NCI-H2107 treated with DMSO at 0.1 percent for 48 hours (cell line): ENCODE measurements around the gene MASP2.
"Not testable (repeated sequence)": the region's sequence is repeated elsewhere in the genome, so short reads cannot be mapped to it uniquely, and the experiment has no call there.

Experiments
- DNase-seq: peaks from one replicate; lab custom pipeline; 2025; ENCODE audit not compliant: unreplicated experiment; lab: John Stamatoyannopoulos, UW

The MASP2 gene

GRCh38 chr1:11058595-11059154 lies 11.6 kb upstream of the MASP2 start:
- peak; percentile 68 for DNase-seq

- no peak for DNase-seq
Measured at GRCh38 chr1:11058026-11058425, 11.0 kb upstream of the MASP2 start.

GRCh38 chr1:11057477-11057876 lies 10.4 kb upstream of the MASP2 start:
- DNase-seq, result no peak

GRCh38 chr1:11056504-11056903 lies 9.5 kb upstream of the MASP2 start:
- DNase-seq, result no peak

DNA sequence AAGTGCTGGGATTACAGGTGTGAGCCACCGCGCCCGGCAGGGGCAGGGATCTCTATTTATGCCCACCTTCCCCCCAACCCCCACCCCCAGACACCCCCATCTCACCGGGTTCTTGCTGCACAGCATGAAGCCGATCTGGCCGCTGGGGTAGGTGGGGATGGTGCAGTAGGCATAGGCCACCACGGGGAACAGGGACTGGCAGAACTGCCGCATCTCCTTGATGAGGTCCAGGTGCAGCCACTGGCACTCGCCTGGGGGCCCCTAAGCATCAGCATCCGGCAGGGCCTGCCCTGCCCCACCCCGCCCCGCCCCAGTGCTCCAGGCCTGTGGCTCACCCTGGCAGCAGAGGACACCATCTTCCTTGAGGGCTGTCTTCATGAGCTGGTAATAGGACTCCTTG lies 8.6 kb upstream of the MASP2 start:
- DNase-seq, result no peak

DNA sequence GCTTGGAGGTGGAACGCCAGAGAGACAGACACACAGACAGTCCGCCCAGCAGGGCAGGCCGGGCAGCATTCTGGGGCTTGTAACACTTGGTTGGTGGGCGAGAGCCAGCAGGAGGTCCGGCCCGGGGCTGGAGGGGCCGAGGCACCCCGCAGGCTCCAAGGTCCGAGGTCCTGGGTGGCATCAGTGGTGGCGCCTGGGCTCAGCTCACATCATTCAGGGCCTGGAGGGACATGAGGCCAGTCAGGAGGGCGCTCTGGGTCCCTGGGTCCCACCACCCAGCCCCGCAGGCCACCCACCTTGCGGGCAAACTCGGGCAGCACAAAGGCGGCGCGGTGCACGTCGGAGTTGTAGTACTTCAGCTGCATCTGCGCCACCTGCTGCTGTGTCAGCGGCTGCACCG lies 7.6 kb upstream of the MASP2 start:
- no peak for DNase-seq

GRCh38 chr1:11054181-11054580 lies 7.1 kb upstream of the MASP2 start:
- no peak for DNase-seq

- no peak for DNase-seq
Measured at GRCh38 chr1:11053758-11054137, 6.7 kb upstream of the MASP2 start.

- peak; percentile 66 for DNase-seq
Measured at GRCh38 chr1:11052839-11053757, 6.1 kb upstream of the MASP2 start.

- no peak for DNase-seq
Measured at GRCh38 chr1:11051781-11052511, 4.9 kb upstream of the MASP2 start.

DNA sequence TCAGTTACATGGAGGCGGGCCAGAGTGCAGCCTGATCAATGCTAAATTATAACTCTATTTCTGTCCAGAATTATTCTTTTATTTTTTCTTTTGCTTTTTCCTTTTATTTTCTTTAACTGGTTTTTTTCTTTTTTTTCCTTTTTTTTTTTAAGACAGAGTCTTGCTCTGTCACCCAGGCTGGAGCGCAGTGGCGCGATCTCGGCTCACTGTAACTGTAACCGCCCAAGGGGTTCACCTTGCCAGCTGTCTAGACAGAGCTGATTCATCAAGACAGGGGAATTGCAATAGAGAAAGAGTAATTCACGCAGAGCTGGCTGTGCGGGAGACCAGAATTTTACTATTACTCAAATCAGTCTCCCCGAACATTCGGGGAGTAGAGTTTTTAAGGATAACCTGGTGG lies 4.1 kb upstream of the MASP2 start:
- not testable (repeated sequence) for DNase-seq

- DNase-seq, result no peak
Measured at GRCh38 chr1:11046270-11046566, 821 bp downstream of the MASP2 start.

GRCh38 chr1:11045428-11046269 lies 1.4 kb downstream of the MASP2 start:
- no peak for DNase-seq

DNA sequence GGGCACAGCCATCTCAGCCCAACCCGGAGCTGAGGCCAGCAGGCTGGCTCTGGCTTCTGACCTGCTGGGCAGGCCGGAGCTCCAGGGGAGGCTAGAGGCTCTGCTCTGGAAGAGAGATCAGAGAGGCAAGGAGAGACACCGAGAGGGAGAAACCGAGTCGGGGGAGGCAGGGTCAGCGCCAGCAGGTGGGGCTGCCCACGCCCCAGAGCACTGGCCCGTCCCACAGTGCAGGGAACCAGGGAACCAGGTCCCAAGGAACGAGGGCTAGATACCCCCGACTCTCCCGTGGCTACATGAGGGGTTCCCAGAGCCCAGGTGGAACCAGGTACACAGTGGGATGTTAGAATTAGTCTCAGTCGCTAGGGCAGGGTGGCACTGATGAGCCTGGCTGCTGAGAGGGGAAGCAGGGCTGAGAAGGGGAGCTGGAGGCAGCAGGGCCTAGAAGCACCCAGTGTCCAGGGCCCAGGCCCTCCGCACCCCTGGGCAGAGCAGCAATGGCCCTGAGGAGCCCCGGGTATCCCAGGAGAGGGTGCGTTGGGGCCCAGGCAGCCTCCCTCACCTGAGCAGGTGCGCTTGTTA lies 2.1 kb downstream of the MASP2 start:
- no peak for DNase-seq

DNA sequence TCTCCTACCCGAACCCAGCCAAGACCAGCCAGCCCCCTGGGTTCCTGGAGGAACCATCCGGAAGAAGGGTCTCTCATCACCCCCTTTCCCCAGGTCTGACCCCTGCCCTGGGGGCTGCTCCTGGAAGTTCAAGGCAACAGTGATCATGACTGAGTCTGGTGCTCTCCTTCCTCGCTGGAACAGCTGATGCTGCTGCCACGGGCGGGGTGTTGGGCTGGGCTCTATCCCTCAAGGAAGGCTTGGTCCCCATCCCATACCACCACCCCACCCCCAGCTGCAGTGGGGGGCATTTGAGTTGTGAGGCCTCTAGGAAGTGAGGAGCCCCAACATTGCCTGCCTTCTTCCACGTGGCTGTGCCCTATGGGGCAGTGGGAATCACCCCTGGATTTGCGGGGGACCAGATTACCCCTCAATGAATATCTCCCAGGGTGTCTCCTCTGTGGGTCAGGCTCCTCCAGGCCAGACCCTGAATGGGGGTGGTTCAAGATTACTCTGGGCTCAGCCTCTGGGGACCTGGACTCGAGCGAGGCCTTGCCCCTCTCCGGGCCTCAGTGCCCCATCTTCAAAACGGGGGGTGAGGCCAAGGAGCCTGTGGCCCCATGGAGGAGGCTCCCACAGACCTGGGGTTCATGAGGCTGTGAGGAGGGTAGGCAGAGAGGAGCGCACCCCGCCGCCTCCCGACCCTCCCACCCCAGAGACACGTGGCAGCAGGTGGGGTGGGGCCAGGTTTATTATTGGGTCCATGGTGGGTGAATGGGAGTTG lies 2.8 kb downstream of the MASP2 start:
- DNase-seq, result no peak

DNA sequence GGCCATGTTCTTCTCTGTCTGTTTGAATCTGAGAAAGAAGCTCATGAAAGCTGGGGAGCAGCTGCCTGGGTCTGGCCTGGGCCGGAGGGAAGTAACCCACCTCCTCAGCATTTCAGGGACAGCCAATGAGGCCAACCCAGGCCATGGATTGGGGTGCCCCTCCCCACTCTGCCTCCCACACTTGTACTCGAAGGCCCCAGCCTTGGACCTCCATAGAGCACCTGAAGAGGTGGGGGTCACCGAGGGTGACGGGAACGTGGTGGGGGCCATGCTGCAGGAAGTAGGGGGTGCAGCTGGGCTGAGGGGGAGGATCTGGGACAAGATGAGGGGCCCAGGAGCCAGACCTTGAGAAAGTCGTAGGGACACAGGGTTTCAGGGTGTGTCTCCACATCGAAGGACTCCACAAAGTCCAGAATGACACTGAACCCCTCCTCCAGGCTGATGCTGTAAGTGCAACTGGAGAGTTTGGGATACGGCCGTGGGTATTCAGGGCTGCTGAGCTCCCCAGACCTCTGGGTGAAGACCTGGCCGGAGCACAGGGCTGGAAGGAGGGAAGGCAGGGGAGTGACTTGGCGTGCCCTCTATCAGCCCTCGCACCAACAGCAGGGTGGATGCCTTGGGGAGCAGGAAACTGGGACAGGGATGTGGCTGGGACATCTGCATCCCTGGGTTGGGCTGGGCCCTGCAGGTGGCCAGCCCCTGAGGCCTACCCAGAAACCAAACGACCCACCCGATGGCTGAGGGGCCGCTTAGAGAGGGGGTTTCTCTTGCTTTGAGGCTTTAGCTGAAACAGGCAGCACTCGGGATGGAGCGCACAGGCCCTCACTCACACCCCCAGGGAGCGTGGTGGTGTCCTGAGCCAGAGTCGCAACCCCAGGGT lies 3.8 kb downstream of the MASP2 start:
- no peak for DNase-seq

GRCh38 chr1:11042065-11042464 lies 5.0 kb downstream of the MASP2 start:
- DNase-seq, result no peak

DNA sequence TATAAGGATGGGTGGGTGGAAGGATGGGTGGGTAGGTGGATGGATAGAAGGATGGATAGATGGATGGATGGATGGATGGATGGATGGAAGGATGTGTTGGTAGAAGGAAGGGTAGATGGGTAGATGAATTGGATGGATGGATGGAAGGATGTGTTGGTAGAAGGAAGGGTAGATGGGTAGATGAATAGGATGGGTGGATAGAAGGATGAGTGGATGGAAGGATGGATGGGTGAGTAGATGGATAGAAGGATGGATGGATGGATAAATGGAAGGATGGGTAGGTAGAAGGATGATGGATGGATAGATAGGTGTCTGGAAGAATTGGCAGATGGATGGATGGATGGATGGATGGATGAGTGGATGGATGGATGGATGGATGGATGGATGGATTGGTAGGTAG lies 6.0 kb downstream of the MASP2 start:
- DNase-seq, result no peak

- not testable (repeated sequence) for DNase-seq
Measured at GRCh38 chr1:11040105-11040429, 7.0 kb downstream of the MASP2 start.
